Caco-2 (cell line): ENCODE results near the gene VASN. TPM values are rescaled to one million over a fixed set of nuclear protein-coding genes. Genes with fewer than 3 reads are reported as not detected.

ENCODE experiments used
- BruUV-seq: library from RNA; stranded (reverse); fragments of 400-500 nt; replicated peaks from 2 replicates; lab custom pipeline; 2021; lab: Mats Ljungman, UMichigan
- CTCF ChIA-PET: fragments of 300-600 bp; sonication (Branson Sonifier 250); formaldehyde crosslinking; loops from one replicate; lab custom pipeline; 2022; ENCODE audit warnings: antibody characterized with exemption; lab: Charles Lee
- POLR2A ChIA-PET: fragments of 300-600 bp; sonication (Branson Sonifier 250); formaldehyde crosslinking; loops from one replicate; lab custom pipeline; 2022; ENCODE audit warnings: antibody characterized with exemption; lab: Charles Lee
- DNase-seq, 2 experiments: peaks; one replicate each; pipeline versions ENCODE4 v3.0.0 to v3.0.0-alpha.2; 2020 to 2022
- H3K27me3 ChIP-seq: replicated peaks from 2 replicates; pipeline ENCODE4 v1.6.0; 2011; ENCODE audit warnings: low read length; ENCODE audit not compliant: control insufficient read depth, insufficient read depth
- H3K36me3 ChIP-seq: 2 replicates; pipeline ENCODE4 v1.5.1; 2011; ENCODE audit warnings: low read length; ENCODE audit not compliant: control insufficient read depth, insufficient read depth
- H3K4me1 ChIP-seq: fragments of 250-450 bp; sonication (Bioruptor Pico); 2 replicates; pipeline ENCODE4 v1.5.1; 2020; ENCODE audit warnings: mild to moderate bottlenecking
- H3K4me3 ChIP-seq: 2 replicates; pipeline ENCODE4 v1.5.1; 2011; ENCODE audit warnings: low read depth, mild to moderate bottlenecking, control low read depth, low read length
- H3K9me3 ChIP-seq: fragments of 250-450 bp; sonication (Bioruptor Pico); 2 replicates; pipeline ENCODE4 v1.5.1; 2020; ENCODE audit warnings: mild to moderate bottlenecking, moderate library complexity
- H3K27ac Mint-ChIP-seq: one replicate; pipeline ENCODE4 v1.8.0; 2022; ENCODE audit warnings: mixed read lengths; ENCODE audit not compliant: unreplicated experiment
- H3K27me3 Mint-ChIP-seq: one replicate; pipeline ENCODE4 v1.8.0; 2022; ENCODE audit warnings: mixed read lengths; ENCODE audit not compliant: insufficient read depth, unreplicated experiment
- H3K36me3 Mint-ChIP-seq: one replicate; pipeline ENCODE4 v1.8.0; 2022; ENCODE audit warnings: mild to moderate bottlenecking, mixed read lengths; ENCODE audit not compliant: insufficient read depth, unreplicated experiment
- H3K4me1 Mint-ChIP-seq: one replicate; pipeline ENCODE4 v1.8.0; 2022; ENCODE audit warnings: low read depth, mixed read lengths; ENCODE audit not compliant: unreplicated experiment
- H3K4me3 Mint-ChIP-seq: one replicate; pipeline ENCODE4 v1.8.0; 2022; ENCODE audit warnings: mild to moderate bottlenecking, moderate library complexity, mixed read lengths; ENCODE audit not compliant: unreplicated experiment
- H3K9me3 Mint-ChIP-seq: one replicate; pipeline ENCODE4 v1.8.0; 2022; ENCODE audit warnings: mixed read lengths; ENCODE audit not compliant: unreplicated experiment
- CTCF ChIP-seq, 2 experiments: fragments of 200-600 bp in 1 of 2; IDR thresholded peaks; 1 replicate in 1 of 2; 2 replicates in 1 of 2; pipeline versions ENCODE4 v1.5.1 to v1.8.0; 2011 to 2022; ENCODE audit warnings: antibody characterized with exemption in 1 of 2, control low read depth in 1 of 2, inconsistent platforms in 1 of 2, low read depth in 1 of 2, low read length in 1 of 2, mild to moderate bottlenecking in 1 of 2, moderate library complexity in 1 of 2; ENCODE audit not compliant: insufficient read depth in 1 of 2, severe bottlenecking in 1 of 2, unreplicated experiment in 1 of 2
- intact Hi-C: fragments of 100-400 bp; cut with micrococcal nuclease; formaldehyde crosslinking; loops from one replicate; pipeline ENCODE4 v1.10.0; 2022; ENCODE audit not compliant: unreplicated experiment
- total RNA-seq: library from RNA; stranded (reverse); gene quantifications from 2 replicates; pipeline ENCODE4 v1.2.3, GENCODE V29; 2022

Gene VASN
- total RNA-seq, 1 experiment from 2014 or later: 2.7 TPM

DNA sequence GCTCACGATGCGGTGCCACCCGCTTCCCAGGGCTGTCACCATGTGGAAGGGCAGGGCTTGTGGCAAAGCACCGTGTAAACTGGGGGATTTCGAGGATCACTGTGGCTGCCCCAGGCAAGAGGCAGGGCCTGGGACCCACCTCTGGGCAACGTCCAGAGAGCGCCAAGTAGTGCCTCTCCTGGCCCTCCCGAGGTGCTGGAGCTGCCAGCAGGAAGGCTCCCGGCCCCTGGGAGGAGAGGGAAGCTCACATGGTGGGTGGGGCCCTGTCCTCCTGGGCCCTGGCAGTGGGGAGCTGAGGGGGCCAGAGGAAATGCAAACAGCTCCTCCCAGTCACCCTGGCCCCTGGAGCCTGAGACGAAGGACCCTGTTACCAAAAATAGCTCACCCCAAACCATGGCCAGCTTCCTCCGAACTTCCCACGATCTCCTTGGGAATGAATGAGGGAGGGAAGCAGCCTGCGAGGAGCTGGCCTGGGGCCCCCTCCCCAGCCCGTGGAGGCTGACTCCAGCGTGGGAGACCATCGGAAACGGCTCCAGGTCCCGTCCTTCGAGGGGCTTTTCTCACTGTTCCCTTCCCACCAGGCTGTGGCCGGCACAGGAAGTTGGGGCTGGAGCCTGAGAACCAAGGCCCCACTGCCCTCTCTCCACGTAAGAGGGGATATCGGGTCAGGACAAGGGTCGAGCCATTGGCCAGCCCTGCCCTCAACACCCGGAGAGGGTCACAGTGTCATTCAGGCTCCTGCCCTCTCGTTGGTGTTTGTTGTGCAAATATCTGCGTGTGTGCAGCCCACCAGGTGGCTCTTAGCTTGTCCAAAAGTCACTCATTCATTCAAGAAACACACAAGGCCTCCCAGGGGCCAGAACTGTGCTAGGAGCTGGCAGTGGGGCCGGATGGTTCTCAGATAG, 17.7 kb downstream of the VASN start:
- Mint-ChIP-seq H3K36me3 (peaks cover 5% of the 10 kb centered on the region), H3K4me3 (no peak overlapping the region), H3K4me1 (no peaks in the 10 kb centered on the region), H3K9me3 (no peaks in the 10 kb centered on the region), H3K27ac (no peak overlapping the region), H3K27me3 (no peaks in the 10 kb centered on the region)
- no peak for TF ChIP-seq CTCF (IDR thresholded peaks at IDR 0.05; ENCODE audit: insufficient read depth in 1 of 2, low read depth in 1 of 2, low read length in 1 of 2, severe bottlenecking in 1 of 2, unreplicated experiment in 1 of 2)
- intact Hi-C loops: no loop called here
- H3K9me3 ChIP-seq: no peaks in the 10 kb centered on the region
- H3K4me1 ChIP-seq: peaks cover 13% of the 10 kb centered on the region
- POLR2A ChIA-PET: no interaction called here
- BruUV-seq: no TSS peak
- H3K27me3 ChIP-seq: no peaks in the 10 kb centered on the region
- CTCF ChIA-PET: interaction anchor here (0.6 to 1.6 kb wide), 3 partner anchors 13 to 1627 kb away, joined by 3 to 5 read pairs (median 3); no protein-coding TSS in a partner anchor
- H3K4me3 ChIP-seq: no peak overlapping the region
- DNase-seq: no peak
- no peaks in the 10 kb centered on the region for H3K36me3 ChIP-seq

DNA sequence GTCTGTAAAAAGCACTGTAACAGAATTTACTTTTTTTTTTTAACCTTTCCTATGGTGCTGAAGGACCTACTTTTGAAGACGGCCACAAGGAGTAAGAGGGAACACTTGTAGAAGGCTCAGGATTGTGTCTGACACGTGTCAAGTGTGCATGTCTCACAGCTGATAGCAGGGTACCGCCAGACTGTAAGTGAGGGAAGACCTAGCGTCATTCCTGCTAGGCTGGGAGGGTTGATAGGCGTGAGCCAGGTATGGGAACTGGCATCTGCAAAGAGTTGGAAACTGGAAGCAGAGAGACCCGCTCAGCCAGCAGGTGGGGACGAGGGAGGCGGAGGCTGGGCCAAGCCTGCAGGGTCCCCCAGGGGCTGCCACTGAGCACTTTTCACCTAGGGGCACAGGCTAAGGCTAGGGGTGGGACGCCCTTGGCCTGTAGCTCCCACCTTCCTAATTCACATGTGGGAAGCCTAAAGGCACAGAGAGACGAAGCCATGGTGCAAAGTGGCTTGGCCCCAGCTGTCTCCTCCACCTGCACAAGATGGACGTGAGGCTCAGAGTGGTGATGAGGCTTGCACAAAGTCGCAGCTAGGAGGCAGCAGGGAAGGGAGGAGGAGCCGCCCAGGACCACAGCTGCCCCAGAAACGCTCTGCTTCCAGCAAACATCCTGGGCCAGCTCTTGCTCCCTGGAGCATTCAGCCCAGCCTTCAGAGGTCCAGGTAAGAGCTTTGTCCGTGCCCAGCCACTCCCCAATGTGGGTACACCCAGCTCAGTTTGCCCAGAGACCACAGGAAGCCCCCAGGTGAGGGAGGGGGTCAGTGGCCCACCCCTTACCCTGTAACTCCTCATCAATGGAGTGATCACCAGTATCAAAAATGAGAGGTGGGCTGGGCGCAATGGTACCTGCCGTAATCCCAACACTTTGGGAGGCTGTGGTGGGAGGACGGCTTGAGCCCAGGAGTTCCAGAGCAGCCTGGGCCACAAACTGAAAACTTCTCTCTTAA, 18.9 kb downstream of the VASN start:
- intact Hi-C loops: no loop called here
- ChIA-PET POLR2A (no interaction called here), CTCF (interaction anchor here (0.6 to 1.6 kb wide), 2 partner anchors 12 to 15 kb away, joined by 5 read pairs; no protein-coding TSS in a partner anchor)
- no peak for TF ChIP-seq CTCF (IDR thresholded peaks at IDR 0.05; ENCODE audit: insufficient read depth in 1 of 2, low read depth in 1 of 2, low read length in 1 of 2, severe bottlenecking in 1 of 2, unreplicated experiment in 1 of 2)
- BruUV-seq: no TSS peak
- H3K4me1 Mint-ChIP-seq: no peaks in the 10 kb centered on the region
- no peaks in the 10 kb centered on the region for H3K27me3 ChIP-seq
- H3K36me3 ChIP-seq: peaks cover 1% of the 10 kb centered on the region
- H3K9me3 Mint-ChIP-seq: no peaks in the 10 kb centered on the region
- no peak overlapping the region for H3K4me3 ChIP-seq
- H3K27me3 Mint-ChIP-seq: no peaks in the 10 kb centered on the region
- no peaks in the 10 kb centered on the region for H3K9me3 ChIP-seq
- H3K27ac Mint-ChIP-seq: no peak overlapping the region
- DNase-seq: no peak
- no peak overlapping the region for H3K4me3 Mint-ChIP-seq
- H3K4me1 ChIP-seq: peaks cover 13% of the 10 kb centered on the region
- no peaks in the 10 kb centered on the region for H3K36me3 Mint-ChIP-seq
